ENCODE results near the gene RFX3. TPM values are rescaled to one million over a fixed set of nuclear protein-coding genes. Genes with fewer than 3 reads are reported as not detected.

The RFX3 gene
- total RNA-seq, 2 donors from 2014 or later: 4.6 to 6.5 TPM

- DNase-seq: no peak
- Histone ChIP-seq H3K4me3 (no peak overlapping the region), H3K9me3 (no peaks in the 10 kb centered on the region), H3K36me3 (replicated peaks in 1 of 2; ENCODE audit: insufficient read depth in 1 of 2, low read depth in 2 of 2) (no peaks in the 10 kb centered on the region), H3K27me3 (no peaks in the 10 kb centered on the region), H3K4me1 (no peaks in the 10 kb centered on the region), H3K27ac (no peak overlapping the region)
- TF ChIP-seq CTCF (IDR thresholded peaks at IDR 0.05) (no peak), POLR2A (IDR thresholded peaks at IDR 0.05) (no peak)
- intact Hi-C loops (cut with DNase I): no loop called here
- ATAC-seq: no peak
These were observed 68.6 kb downstream of the RFX3 start for GRCh38 chr9:3457175-3457574.

GRCh38 chr9:3455717-3456116 lies 70.1 kb downstream of the RFX3 start:
- H3K4me3 ChIP-seq: no peak overlapping the region
- TF ChIP-seq POLR2A (IDR thresholded peaks at IDR 0.05): no peak
- no peak for TF ChIP-seq CTCF (IDR thresholded peaks at IDR 0.05)
- intact Hi-C loops (cut with DNase I): no loop called here
- H3K27me3 ChIP-seq: no peaks in the 10 kb centered on the region
- no peaks in the 10 kb centered on the region for H3K36me3 ChIP-seq (replicated peaks in 1 of 2; ENCODE audit: insufficient read depth in 1 of 2, low read depth in 2 of 2)
- H3K4me1 ChIP-seq: no peaks in the 10 kb centered on the region
- no peak for DNase-seq
- H3K27ac ChIP-seq: no peak overlapping the region
- 79 to 86% methylated on average over 3 of the region's 3 CpGs for WGBS, 2 donors
- ATAC-seq: no peak
- H3K9me3 ChIP-seq: no peaks in the 10 kb centered on the region

GRCh38 chr9:3455094-3455493 lies 70.7 kb downstream of the RFX3 start:
- no peaks in the 10 kb centered on the region for H3K4me1 ChIP-seq
- H3K27me3 ChIP-seq: no peaks in the 10 kb centered on the region
- no peaks in the 10 kb centered on the region for H3K36me3 ChIP-seq (replicated peaks in 1 of 2; ENCODE audit: insufficient read depth in 1 of 2, low read depth in 2 of 2)
- intact Hi-C loops (cut with DNase I): no loop called here
- TF ChIP-seq POLR2A (IDR thresholded peaks at IDR 0.05): no peak
- no peak for TF ChIP-seq CTCF (IDR thresholded peaks at IDR 0.05)
- H3K9me3 ChIP-seq: no peaks in the 10 kb centered on the region
- H3K4me3 ChIP-seq: no peak overlapping the region
- 93 to 94% methylated on average over 2 of the region's 2 CpGs for WGBS, 2 donors
- H3K27ac ChIP-seq: no peak overlapping the region
- DNase-seq (no peak), ATAC-seq (no peak)

GRCh38 chr9:3451956-3452355 lies 73.8 kb downstream of the RFX3 start:
- WGBS, 2 donors: 94 to 100% methylated on average over 1 of the region's 1 CpG
- no peaks in the 10 kb centered on the region for H3K4me1 ChIP-seq
- intact Hi-C loops (cut with DNase I): no loop called here
- H3K27me3 ChIP-seq: no peaks in the 10 kb centered on the region
- no peaks in the 10 kb centered on the region for H3K36me3 ChIP-seq (replicated peaks in 1 of 2; ENCODE audit: insufficient read depth in 1 of 2, low read depth in 2 of 2)
- no peak for TF ChIP-seq POLR2A (IDR thresholded peaks at IDR 0.05)
- no peak for TF ChIP-seq CTCF (IDR thresholded peaks at IDR 0.05)
- no peak for DNase-seq
- H3K27ac ChIP-seq: no peak overlapping the region
- ATAC-seq: no peak
- no peak overlapping the region for H3K4me3 ChIP-seq
- no peaks in the 10 kb centered on the region for H3K9me3 ChIP-seq

- H3K27ac ChIP-seq: no peak overlapping the region
- WGBS, 2 donors: 76 to 77% methylated on average over 1 of the region's 1 CpG
- no peaks in the 10 kb centered on the region for H3K4me1 ChIP-seq
- no peak overlapping the region for H3K4me3 ChIP-seq
- H3K36me3 ChIP-seq (replicated peaks in 1 of 2; ENCODE audit: insufficient read depth in 1 of 2, low read depth in 2 of 2): no peaks in the 10 kb centered on the region
- intact Hi-C loops (cut with DNase I): no loop called here
- H3K27me3 ChIP-seq: no peaks in the 10 kb centered on the region
- ATAC-seq (no peak), DNase-seq (no peak)
- no peaks in the 10 kb centered on the region for H3K9me3 ChIP-seq
- TF ChIP-seq POLR2A (IDR thresholded peaks at IDR 0.05) (no peak), CTCF (IDR thresholded peaks at IDR 0.05) (no peak)
These were observed 78.0 kb downstream of the RFX3 start for GRCh38 chr9:3447788-3448187.

All from body of pancreas (tissue), 4 donors.